Smooth muscle cell (in vitro differentiated cells): ENCODE results near the gene PJA2. TPM values are rescaled to one million over a fixed set of nuclear protein-coding genes. Genes with fewer than 3 reads are reported as not detected.

Source experiments
- DNase-seq: peaks from one replicate; lab custom pipeline; 2025; ENCODE audit not compliant: unreplicated experiment; lab: John Stamatoyannopoulos, UW
- H2AFZ ChIP-seq: fragments of 200-600 bp; sonication (generic); 2 replicates; pipeline ENCODE4 v1.6.0; 2016; ENCODE audit warnings: antibody characterized with exemption, low read depth, mild to moderate bottlenecking
- H3F3A ChIP-seq: fragments of 200-600 bp; sonication (generic); 2 replicates; pipeline ENCODE4 v1.6.0; 2017; ENCODE audit warnings: antibody characterized with exemption, low read depth
- H3K27ac ChIP-seq: fragments of 200-600 bp; sonication (generic); 2 replicates; pipeline ENCODE4 v1.5.1; 2016; ENCODE audit warnings: low read depth, mild to moderate bottlenecking
- H3K27me3 ChIP-seq: fragments of 200-600 bp; sonication (generic); 2 replicates; pipeline ENCODE4 v1.6.1; 2016; ENCODE audit warnings: low read depth, mild to moderate bottlenecking
- H3K36me3 ChIP-seq: fragments of 200-600 bp; sonication (generic); 2 replicates; pipeline ENCODE4 v1.5.1; 2016; ENCODE audit warnings: low read depth
- H3K4me1 ChIP-seq: fragments of 200-600 bp; sonication (generic); 2 replicates; pipeline ENCODE4 v1.5.1; 2016; ENCODE audit warnings: low read depth
- H3K4me2 ChIP-seq: fragments of 200-600 bp; sonication (generic); 2 replicates; pipeline ENCODE4 v1.6.0; 2016; ENCODE audit warnings: mild to moderate bottlenecking
- H3K4me3 ChIP-seq: fragments of 200-600 bp; sonication (generic); 2 replicates; pipeline ENCODE4 v1.5.1; 2016; ENCODE audit warnings: mild to moderate bottlenecking
- H3K79me2 ChIP-seq: fragments of 200-600 bp; sonication (generic); 2 replicates; pipeline ENCODE4 v1.6.0; 2016; ENCODE audit warnings: low read depth, mild to moderate bottlenecking
- H3K9ac ChIP-seq: fragments of 200-600 bp; sonication (generic); 2 replicates; pipeline ENCODE4 v1.6.0; 2016; ENCODE audit warnings: low read depth
- H3K9me3 ChIP-seq: fragments of 200-600 bp; sonication (generic); replicated peaks from 2 replicates; pipeline ENCODE4 v1.5.1; 2016; ENCODE audit warnings: low read depth
- H4K20me1 ChIP-seq: fragments of 200-600 bp; sonication (generic); 2 replicates; pipeline ENCODE4 v1.6.0; 2016; ENCODE audit warnings: low read depth
- CTCF ChIP-seq: fragments of 200-600 bp; sonication (generic); IDR thresholded peaks from 2 replicates; pipeline ENCODE4 v1.5.1; 2017; ENCODE audit warnings: borderline replicate concordance, mild to moderate bottlenecking, antibody characterized with exemption; ENCODE audit not compliant: insufficient read depth, poor library complexity, severe bottlenecking
- WGBS: methylation state at CpG from one replicate; pipeline ENCODE4 v1.1.7; 2016; ENCODE audit warnings: low lambda C conversion rate; 5-methylcytosine and 5-hydroxymethylcytosine counted together
- polyA plus RNA-seq: library from polyadenylated mRNA; unstranded; fragments of >200 nt; fragmentation: Nextera tagmentation; extraction: Ambion mirVana; gene quantifications from 2 replicates; pipeline ENCODE4 v1.2.1, GENCODE V29; 2016
- total RNA-seq: library from RNA; depleted of rRNA; stranded (reverse); fragments of >200 nt; gene quantifications from 2 replicates; pipeline ENCODE4 v1.2.3, GENCODE V29; 2014

PJA2 gene
- total and polyA plus RNA-seq, 2 experiments from 2014 or later: 84.0 to 183 TPM

DNA sequence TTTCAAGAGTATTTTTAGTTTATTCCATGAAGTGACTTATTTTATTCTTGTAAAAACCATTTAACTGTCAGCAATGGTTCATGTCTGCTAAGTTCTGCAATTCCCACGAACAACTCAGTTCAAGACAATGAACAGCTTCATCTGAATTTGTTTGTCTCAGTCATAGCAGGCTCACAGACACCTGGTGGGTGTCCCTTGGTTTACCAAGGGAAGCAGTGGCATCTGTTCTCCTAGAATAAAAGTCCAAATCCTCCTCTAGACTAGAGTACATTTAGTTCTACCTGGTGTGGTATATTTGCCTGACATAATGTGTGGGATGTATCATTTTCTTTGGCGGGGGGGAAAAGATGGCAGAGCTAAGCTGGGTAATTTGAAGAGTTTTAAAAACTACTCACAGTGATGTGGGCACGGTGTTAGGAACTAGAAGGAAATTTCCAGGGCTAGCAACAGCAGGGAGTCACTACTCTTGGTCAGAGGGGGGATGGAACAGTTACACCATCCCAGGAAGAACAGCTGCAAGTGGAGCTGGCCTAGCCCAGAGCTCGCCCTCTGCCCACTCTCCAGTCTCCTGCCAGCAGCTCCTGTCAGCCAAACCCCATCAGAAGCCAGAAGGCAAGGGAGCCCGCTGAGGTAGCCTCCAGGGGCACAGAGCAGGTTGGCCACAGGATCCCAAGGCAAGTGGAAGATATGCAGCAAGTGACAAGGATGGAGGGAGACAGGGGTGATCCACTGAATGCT, 100.3 kb downstream of the PJA2 start:
- Histone ChIP-seq H3K27ac (no peak overlapping the region), H3K9ac (no peak overlapping the region), H3K4me2 (no peak overlapping the region), H3K36me3 (no peaks in the 10 kb centered on the region), H3F3A (no peaks in the 10 kb centered on the region), H4K20me1 (no peaks in the 10 kb centered on the region), H3K4me1 (no peaks in the 10 kb centered on the region), H3K9me3 (no peaks in the 10 kb centered on the region), H3K27me3 (no peaks in the 10 kb centered on the region), H3K4me3 (no peak overlapping the region), H3K79me2 (no peaks in the 10 kb centered on the region), H2AFZ (no peak overlapping the region)
- 88% methylated on average over 5 of the region's 5 CpGs for WGBS
- TF ChIP-seq CTCF: no peak
- DNase-seq: no peak

DNA sequence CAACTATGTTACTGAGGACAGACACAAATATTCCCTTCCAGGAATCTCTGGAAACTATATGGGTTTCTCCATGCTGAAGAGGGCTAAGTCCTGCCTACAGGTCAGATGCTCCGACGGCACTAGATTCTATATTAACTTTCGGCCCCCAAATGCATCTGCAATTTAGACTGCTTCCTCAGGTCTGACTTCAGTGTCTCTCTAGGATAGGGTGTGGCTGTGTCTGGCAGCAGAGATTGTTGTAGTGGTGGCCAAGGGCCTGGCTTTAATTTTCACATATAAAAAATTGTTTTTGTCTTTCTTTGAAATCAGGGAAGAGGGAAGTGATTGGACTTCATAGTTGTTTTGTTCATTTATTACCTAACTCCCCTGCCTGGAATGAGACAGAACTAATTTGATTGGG, 101.8 kb downstream of the PJA2 start:
- Histone ChIP-seq H4K20me1 (no peaks in the 10 kb centered on the region), H3K4me3 (no peak overlapping the region), H3K4me2 (no peak overlapping the region), H2AFZ (no peak overlapping the region), H3K79me2 (no peaks in the 10 kb centered on the region), H3K9me3 (no peaks in the 10 kb centered on the region), H3K27ac (no peak overlapping the region), H3K36me3 (no peaks in the 10 kb centered on the region), H3K4me1 (no peaks in the 10 kb centered on the region), H3K27me3 (no peaks in the 10 kb centered on the region), H3F3A (no peaks in the 10 kb centered on the region), H3K9ac (no peak overlapping the region)
- DNase-seq: no peak
- WGBS: 100% methylated on average over 3 of the region's 3 CpGs
- no peak for TF ChIP-seq CTCF

GRCh38 chr5:109307456-109307855, 102.3 kb downstream of the PJA2 start:
- H3K36me3 ChIP-seq: no peaks in the 10 kb centered on the region
- no peaks in the 10 kb centered on the region for H4K20me1 ChIP-seq
- no peak for TF ChIP-seq CTCF
- H3K27ac ChIP-seq: no peak overlapping the region
- H3F3A ChIP-seq: no peaks in the 10 kb centered on the region
- no peak for DNase-seq
- H3K4me2 ChIP-seq: no peak overlapping the region
- no peaks in the 10 kb centered on the region for H3K79me2 ChIP-seq
- H2AFZ ChIP-seq: no peak overlapping the region
- H3K9ac ChIP-seq: no peak overlapping the region
- H3K27me3 ChIP-seq: no peaks in the 10 kb centered on the region
- no peak overlapping the region for H3K4me3 ChIP-seq
- H3K9me3 ChIP-seq: no peaks in the 10 kb centered on the region
- WGBS: 92% methylated on average over 4 of the region's 4 CpGs
- no peaks in the 10 kb centered on the region for H3K4me1 ChIP-seq

GRCh38 chr5:109305352-109305751, 104.4 kb downstream of the PJA2 start:
- no peak overlapping the region for H3K27ac ChIP-seq
- H4K20me1 ChIP-seq: no peaks in the 10 kb centered on the region
- TF ChIP-seq CTCF: no peak
- H3F3A ChIP-seq: no peaks in the 10 kb centered on the region
- no peak for DNase-seq
- H3K4me3 ChIP-seq: no peak overlapping the region
- no peaks in the 10 kb centered on the region for H3K79me2 ChIP-seq
- no peaks in the 10 kb centered on the region for H3K9me3 ChIP-seq
- H3K36me3 ChIP-seq: no peaks in the 10 kb centered on the region
- H2AFZ ChIP-seq: no peak overlapping the region
- no peaks in the 10 kb centered on the region for H3K4me1 ChIP-seq
- WGBS: 96% methylated on average over 2 of the region's 2 CpGs
- H3K9ac ChIP-seq: no peak overlapping the region
- H3K27me3 ChIP-seq: peaks cover 4% of the 10 kb centered on the region
- no peak overlapping the region for H3K4me2 ChIP-seq
